ENCODE data around the gene C11orf21. TPM values are rescaled to one million over a fixed set of nuclear protein-coding genes. Genes with fewer than 3 reads are reported as not detected.

The C11orf21 gene
- total RNA-seq, 2 donors from 2014 or later: 7.2 to 7.6 TPM

DNA sequence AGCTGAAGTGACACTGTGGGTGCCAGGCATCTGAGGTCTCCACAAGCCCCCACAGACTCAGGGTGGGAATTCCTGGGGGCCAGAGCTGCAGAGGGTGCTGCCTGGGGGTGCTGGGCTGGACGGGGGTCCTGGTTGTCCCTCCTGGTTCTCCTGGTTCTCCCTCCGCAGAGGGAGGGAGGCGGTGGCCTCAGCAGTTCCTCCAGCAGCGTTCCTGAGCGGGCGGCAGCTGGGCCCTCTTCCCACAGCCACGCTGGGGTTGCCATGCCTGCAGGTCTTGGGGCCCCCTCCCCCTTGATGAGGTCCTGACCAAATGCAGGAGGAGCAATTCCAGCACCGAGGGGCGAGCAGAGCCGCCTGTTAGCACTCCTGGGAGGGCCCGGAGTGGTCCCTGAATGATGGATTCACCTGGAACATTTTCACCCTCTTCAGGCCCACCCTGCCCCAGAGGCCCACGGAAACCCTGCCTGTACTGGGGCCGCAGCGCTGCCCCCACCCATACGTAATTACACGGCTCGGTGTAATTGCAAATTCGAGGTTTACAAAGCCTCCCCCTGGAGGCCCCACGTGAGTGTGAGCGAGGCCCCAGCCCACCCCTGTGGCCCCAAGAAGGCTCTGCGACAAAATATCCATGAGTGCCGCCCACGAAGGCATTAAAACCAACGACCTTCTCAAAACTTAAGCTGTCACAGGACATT is 635 bp downstream of the C11orf21 start:
- Mint-ChIP-seq H3K27me3 (no peaks in the 10 kb centered on the region), H3K4me3 (peak overlapping the region; percentile 87), H3K36me3 (no peaks in the 10 kb centered on the region), H3K4me1 (ENCODE audit: low read depth in 2 of 2) (peaks cover 34 to 44% of the 10 kb centered on the region in 2 donors), H3K9me3 (no peaks in the 10 kb centered on the region), H3K27ac (peak overlapping the region; percentile 82 to 90)
- DNase-seq (ENCODE audit: low spot score) (peak; percentile 32), ATAC-seq (no peak)

DNA sequence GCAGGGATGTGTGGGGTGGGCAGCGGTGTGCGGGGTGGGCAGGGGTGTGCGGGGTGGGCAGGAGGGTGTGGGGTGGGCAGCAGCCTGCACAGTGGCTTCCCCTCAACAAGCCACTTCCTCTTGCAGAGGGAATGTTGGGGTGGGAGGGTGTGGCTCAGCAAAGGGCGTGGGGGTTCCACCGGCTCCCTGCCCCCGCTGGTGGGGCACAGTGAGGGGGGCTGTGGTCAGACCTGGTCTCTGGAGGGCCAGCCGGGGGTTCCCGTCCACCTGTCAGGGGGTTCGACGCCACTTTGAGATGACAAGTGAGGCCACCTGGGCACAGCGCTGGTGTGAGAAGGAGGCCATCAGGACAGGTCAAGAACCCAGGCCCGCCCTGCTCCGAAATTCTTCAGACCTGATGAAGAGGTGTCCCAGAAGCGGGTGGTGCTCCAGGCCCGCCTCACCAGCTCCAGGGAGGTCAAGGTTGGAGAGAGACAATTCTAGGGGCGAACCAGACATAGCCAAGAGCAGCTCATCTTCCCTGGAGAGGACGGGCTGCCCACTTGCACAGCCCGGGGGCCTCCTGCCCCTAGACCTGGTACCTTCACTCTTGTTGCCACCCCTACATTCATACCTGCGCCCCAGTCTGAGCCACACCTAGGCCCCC is 1.3 kb downstream of the C11orf21 start:
- DNase-seq (ENCODE audit: low spot score) (peak; percentile 59), ATAC-seq (no peak)
- Mint-ChIP-seq H3K27me3 (no peaks in the 10 kb centered on the region), H3K4me3 (peak overlapping the region; percentile 87), H3K36me3 (no peaks in the 10 kb centered on the region), H3K4me1 (ENCODE audit: low read depth in 2 of 2) (peaks cover 27 to 40% of the 10 kb centered on the region in 2 donors), H3K9me3 (no peaks in the 10 kb centered on the region), H3K27ac (peak overlapping the region; percentile 48 to 82)

DNA sequence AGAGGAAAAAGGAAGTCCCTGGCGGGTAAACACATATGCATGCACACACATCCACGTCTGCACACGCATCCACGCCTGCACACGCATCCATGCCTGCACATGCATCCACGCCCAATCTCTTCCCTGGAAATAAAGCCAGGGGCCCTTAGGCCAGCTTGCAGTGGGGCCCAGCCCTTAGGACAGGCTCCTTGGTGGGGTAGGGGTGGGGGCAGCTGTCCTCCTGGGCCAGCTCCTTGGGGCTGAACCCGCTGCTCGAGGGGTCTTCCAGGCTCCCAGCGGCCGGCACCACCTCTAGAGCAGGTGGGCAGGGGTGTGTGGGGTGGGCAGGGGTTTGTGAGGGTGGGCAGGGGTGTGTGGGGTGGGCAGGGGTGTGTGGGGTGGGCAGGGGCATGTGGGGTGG is 1.9 kb downstream of the C11orf21 start:
- Mint-ChIP-seq H3K4me1 (ENCODE audit: low read depth in 2 of 2) (peaks cover 24 to 40% of the 10 kb centered on the region in 2 donors), H3K36me3 (no peaks in the 10 kb centered on the region), H3K27me3 (no peaks in the 10 kb centered on the region), H3K27ac (peak overlapping the region; percentile 49 to 83), H3K4me3 (peak overlapping the region; percentile 76), H3K9me3 (no peaks in the 10 kb centered on the region)
- DNase-seq (ENCODE audit: low spot score) (peak; percentile 25), ATAC-seq (no peak)

DNA sequence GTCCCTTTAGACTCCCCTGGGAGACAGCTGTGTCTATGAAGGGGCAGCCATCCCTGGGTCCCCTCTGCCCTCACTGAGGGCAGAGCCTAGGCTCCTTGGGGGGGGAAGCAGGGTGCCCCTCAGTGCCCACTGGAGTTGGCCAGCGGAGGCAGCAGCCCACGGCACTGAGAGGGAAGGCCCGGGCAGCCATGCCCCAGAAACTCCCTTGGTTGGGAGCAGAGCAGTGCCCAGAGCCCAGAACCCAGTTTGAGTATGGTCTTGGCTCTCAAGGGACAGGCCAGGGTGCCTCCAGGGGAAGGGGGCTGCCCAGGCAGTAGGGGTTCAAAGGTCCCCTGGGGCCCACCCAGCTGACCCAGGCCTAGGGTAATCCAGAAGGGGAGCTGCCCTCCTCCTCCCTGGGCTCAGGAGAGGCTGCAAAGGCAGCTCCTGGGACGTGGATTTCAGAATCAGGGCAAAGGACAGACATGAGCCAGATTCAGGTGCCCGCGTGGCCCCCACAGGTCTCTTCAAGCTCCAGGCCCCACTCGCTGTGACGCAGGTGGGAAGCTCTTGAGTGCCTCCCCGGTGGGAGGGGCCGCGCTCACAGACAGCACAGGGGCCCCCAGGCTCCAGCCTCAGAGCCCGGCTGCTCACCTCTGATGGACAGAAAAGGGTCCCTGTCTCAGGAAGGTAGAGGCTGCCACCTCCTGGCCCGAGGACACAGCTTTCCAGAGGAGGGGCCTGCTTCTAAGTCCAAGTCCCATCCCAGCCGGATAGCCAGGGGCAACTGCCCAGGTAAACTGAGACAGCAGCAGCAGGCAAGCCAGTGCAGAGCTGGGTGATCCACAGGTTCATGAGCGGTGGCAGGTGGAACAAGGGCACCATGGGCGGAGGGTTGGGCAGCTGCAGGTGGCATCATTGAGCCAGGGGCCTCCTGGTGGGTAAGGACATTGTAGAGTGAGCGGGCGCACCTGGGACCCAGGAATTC is 2.6 kb downstream of the C11orf21 start:
- Mint-ChIP-seq H3K27ac (peak overlapping the region; percentile 49 to 83), H3K9me3 (no peaks in the 10 kb centered on the region), H3K27me3 (no peaks in the 10 kb centered on the region), H3K4me1 (ENCODE audit: low read depth in 2 of 2) (peaks cover 26 to 41% of the 10 kb centered on the region in 2 donors), H3K36me3 (no peaks in the 10 kb centered on the region), H3K4me3 (peak overlapping the region; percentile 76)
- ATAC-seq: no peak
- DNase-seq (ENCODE audit: low spot score): peak; percentile 29

DNA sequence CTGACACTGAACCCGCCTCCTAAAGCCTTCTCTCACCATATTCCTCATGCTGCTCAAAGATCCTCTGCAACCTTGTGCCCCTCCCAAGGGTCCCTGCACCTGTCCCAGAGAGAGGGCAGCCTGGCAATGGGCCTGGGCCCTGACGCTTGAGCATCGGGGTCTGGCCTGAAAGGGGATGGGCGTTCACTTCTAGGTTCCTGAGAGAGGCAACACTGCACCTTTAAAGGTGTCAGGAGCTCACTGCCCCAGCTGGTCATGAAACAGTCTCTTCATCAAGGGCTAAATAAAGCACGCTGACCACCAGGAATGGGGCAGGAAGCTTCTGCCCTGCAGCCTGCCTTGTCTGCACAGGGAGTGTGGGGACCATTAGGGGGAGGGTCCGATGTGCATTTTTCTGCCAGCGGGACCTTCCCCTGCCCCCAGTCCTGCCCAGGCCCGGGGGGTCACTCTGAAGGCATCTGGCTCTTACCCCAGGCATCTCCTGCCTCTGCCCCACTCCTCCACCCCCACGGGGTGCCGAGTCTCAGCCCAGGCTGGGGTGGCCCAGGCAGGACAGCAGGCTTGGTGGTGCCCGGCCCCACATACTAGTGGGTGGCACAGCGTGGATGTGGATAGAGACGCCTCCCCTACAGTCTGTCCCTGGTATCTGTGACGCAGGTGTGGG is 3.5 kb downstream of the C11orf21 start:
- H3K27ac Mint-ChIP-seq: peak overlapping the region; percentile 52 to 77
- ATAC-seq (no peak), DNase-seq (ENCODE audit: low spot score) (peak; percentile 29)
- no peaks in the 10 kb centered on the region for H3K27me3 Mint-ChIP-seq
- H3K9me3 Mint-ChIP-seq: no peaks in the 10 kb centered on the region
- peaks cover 30 to 44% of the 10 kb centered on the region in 2 donors for H3K4me1 Mint-ChIP-seq (ENCODE audit: low read depth in 2 of 2)
- no peaks in the 10 kb centered on the region for H3K36me3 Mint-ChIP-seq
- H3K4me3 Mint-ChIP-seq: no peak overlapping the region

DNA sequence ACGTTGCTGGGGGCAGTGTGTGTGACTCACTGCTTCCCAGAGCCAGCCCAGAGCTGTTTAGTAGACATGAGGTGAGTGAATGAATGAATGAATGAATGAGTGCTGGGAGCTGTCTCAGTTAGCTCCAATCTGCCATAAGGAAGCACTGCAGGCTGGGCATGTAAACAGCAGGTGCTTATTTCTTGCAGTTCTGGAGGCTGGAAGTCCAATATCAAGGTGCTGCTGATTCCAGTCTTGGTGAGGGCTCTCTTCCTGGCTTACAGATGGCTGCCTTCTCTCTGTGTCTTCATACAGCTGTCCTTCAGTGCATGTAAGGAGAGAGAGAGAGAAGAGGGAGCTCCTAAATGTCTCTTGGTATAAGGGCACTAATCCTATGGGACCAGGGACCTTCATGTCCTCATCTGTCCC is 4.1 kb downstream of the C11orf21 start:
- ATAC-seq (no peak), DNase-seq (ENCODE audit: low spot score) (no peak)
- H3K27ac Mint-ChIP-seq: peak overlapping the region; percentile 52 to 77
- H3K4me1 Mint-ChIP-seq (ENCODE audit: low read depth in 2 of 2): peaks cover 27 to 39% of the 10 kb centered on the region in 2 donors
- peak overlapping the region; percentile 9 for H3K4me3 Mint-ChIP-seq
- H3K9me3 Mint-ChIP-seq: no peaks in the 10 kb centered on the region
- no peaks in the 10 kb centered on the region for H3K36me3 Mint-ChIP-seq
- H3K27me3 Mint-ChIP-seq: no peaks in the 10 kb centered on the region

DNA sequence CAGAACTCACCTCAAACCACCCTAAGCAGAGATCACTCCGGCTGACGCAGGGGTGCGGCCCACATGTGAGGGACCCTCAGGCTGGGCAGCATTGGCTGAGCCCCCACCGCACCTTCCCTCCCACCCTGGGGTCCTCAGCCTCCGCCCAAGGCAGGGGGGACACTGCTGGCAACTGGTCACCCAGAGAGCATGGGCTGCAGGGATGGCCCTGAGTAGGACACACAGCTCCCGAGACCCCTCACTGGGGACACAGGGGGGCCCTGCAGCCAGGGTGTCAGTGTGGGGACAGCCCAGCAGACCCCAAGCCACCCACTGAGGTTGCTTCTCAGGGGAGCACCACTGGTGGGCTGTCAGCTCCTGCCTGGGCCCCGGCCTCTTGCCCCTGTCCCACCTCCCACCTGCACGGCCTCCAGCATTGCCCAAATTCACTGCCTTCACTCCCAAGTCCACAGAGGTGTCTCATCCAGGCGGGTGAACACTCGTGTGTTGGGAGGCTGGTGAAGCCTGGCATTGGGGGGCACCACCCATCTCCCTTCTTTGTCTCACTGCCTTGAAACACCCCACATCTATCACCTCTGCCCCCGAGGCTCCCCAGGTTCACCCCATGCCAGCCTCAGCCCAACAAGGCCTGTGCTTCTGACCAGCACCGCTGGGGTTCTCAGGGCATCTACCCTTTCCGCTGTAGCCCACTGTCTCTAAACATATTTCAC is 4.7 kb downstream of the C11orf21 start:
- H3K27ac Mint-ChIP-seq: peak overlapping the region; percentile 52 to 77
- no peaks in the 10 kb centered on the region for H3K36me3 Mint-ChIP-seq
- H3K4me1 Mint-ChIP-seq (ENCODE audit: low read depth in 2 of 2): peaks cover 25 to 37% of the 10 kb centered on the region in 2 donors
- DNase-seq (ENCODE audit: low spot score) (peak; percentile 48), ATAC-seq (no peak)
- H3K4me3 Mint-ChIP-seq: peak overlapping the region; percentile 9
- no peaks in the 10 kb centered on the region for H3K9me3 Mint-ChIP-seq
- no peaks in the 10 kb centered on the region for H3K27me3 Mint-ChIP-seq

DNA sequence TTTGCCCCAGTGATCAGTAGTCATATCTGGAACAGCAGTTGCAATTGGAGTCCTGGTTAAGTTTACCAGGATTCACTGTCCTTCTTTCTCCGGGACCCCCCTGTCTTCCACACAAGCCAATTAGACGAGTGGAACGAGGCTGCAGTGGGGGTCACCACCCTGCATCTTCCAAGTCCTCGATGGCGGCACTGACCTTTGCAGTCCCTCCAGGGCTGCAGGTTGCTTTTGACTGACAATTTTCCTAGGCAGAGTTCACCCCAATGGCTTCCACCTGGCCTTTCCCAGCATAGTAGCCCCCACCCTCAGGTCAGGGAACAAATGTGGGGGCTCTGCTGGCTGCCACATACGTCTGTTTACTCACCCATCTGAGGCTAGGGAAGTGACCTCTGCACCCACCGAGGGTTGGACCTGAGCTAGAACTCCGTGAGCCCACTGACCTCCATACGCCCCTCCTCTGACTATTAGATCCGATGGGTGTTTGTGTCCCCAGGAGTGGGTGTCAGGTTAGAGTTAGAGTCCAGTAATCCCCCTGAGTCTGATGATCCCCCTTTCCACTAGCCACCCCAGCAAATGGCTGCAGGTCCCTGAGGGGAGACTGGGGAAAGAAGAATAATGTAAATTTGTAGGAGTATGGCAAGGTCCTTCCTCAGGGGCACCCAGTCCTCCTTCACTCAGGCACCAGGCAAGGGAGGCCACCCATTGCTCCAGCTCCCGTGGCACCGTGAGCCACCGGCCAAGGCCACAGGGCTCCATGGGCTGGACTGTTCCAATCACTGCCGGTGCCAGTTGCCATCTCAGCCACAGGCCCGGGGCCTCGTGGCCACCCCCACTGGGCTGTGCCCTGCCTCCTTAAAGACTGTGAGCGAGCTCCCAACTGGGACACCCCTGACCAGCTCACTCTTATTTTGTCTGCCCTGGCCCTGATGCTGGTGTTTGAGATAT is 5.5 kb downstream of the C11orf21 start:
- Mint-ChIP-seq H3K9me3 (no peaks in the 10 kb centered on the region), H3K4me3 (no peak overlapping the region), H3K4me1 (ENCODE audit: low read depth in 2 of 2) (peaks cover 21 to 33% of the 10 kb centered on the region in 2 donors), H3K27me3 (no peaks in the 10 kb centered on the region), H3K36me3 (no peaks in the 10 kb centered on the region), H3K27ac (no peak overlapping the region)
- DNase-seq (ENCODE audit: low spot score) (peak; percentile 38), ATAC-seq (no peak)

DNA sequence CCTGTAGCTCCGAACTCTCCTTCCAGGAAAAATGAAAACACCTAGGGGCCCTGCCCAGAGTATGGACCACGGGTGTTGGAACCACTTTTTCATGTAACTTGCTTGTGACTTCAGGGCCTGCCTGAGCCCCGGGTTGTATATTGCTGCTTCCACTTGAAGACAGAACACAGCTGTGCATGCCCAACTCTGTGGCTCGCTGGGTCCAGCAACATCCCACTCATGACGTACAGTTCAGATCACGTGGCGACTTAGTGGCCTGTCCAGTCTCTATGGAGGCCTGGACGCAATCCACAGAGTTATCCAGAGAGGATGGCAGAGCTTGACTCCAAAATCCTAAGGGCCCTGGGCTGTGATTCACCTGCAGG is 6.8 kb downstream of the C11orf21 start:
- Mint-ChIP-seq H3K27me3 (no peaks in the 10 kb centered on the region), H3K4me3 (no peak overlapping the region), H3K9me3 (no peaks in the 10 kb centered on the region), H3K4me1 (ENCODE audit: low read depth in 2 of 2) (peaks cover 22 to 37% of the 10 kb centered on the region in 2 donors), H3K27ac (no peak overlapping the region), H3K36me3 (no peaks in the 10 kb centered on the region)
- ATAC-seq (no peak), DNase-seq (ENCODE audit: low spot score) (no peak)

DNA sequence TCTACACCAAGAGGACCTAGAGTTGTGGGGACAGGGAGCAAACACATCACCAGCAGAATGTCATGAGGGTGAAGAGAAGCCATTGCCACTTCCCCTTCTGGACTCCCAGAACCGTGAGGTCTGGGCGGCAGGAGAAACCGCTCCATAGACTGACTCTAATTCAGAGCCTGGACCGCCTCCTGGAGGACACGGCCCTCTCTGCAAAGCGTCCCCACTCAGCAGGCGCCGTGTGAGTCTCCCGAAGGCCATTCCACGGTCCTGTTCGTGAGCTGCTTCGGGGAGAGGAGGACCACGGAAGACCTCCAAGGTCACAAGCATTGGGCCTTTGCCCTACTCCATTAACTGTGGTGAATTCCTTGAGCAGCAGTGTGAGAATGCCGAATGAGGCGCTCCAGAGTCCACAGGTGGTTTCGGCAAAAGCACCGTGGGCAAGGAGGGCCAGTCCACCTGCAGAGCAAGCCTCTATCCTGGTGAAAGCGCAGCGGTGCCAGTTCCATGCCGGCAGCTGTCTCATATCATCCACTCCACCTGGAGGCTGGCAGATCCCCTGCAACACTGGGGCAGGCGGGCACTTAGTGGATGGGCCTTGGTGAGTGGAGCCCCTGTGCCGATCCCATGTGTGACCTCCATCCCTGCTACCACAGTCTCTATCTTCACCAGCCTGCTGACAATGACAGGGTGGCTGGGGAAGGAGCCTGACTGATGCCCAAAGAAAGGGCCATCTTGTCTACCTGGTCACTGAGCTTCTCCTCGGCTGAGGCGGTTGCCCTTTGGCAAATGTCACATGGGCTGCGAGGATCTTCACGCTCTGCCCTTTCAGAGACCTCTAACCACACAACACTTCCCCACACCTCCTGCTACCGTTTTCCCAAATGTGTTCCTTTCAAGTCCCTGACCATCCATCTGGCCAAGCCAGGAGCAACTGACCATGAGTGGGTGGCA is 7.5 kb downstream of the C11orf21 start:
- Mint-ChIP-seq H3K4me3 (peak overlapping the region; percentile 39), H3K9me3 (no peaks in the 10 kb centered on the region), H3K27me3 (no peaks in the 10 kb centered on the region), H3K27ac (no peak overlapping the region), H3K4me1 (ENCODE audit: low read depth in 2 of 2) (peaks cover 25 to 38% of the 10 kb centered on the region in 2 donors), H3K36me3 (no peaks in the 10 kb centered on the region)
- ATAC-seq (peak in 1 of 2 donors; percentile 50), DNase-seq (ENCODE audit: low spot score) (peak; percentile 58)

DNA sequence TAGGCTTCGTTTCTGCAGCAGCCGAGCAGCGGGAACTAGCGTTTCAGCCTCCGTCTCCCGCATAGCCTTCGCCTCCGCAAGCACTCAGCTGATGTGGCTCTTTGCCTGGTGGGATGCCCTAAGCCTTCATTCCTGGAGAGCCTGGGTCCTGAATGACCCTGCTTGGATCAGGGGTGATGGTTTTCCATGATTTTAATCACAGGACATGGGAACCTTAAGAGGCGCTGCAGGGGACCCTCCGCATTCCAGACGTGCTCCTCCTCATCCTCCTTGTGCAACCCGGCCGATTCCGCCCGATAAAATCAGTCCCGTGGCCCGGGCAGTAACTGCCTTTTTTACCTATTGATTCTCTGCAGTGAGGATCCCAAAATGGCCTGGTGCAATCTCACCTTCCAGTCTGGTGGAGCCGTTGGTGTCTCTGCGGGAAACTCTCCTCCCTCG is 8.2 kb downstream of the C11orf21 start:
- peaks cover 23 to 40% of the 10 kb centered on the region in 2 donors for H3K4me1 Mint-ChIP-seq (ENCODE audit: low read depth in 2 of 2)
- peak; percentile 52 for DNase-seq (ENCODE audit: low spot score)
- no peak for ATAC-seq
- H3K27ac Mint-ChIP-seq: no peak overlapping the region
- H3K9me3 Mint-ChIP-seq: no peaks in the 10 kb centered on the region
- H3K27me3 Mint-ChIP-seq: no peaks in the 10 kb centered on the region
- no peaks in the 10 kb centered on the region for H3K36me3 Mint-ChIP-seq
- peak overlapping the region; percentile 39 for H3K4me3 Mint-ChIP-seq
